Testis (tissue), 2 donors: Measurements from ENCODE around the gene ADAMTS4.

Experiments
- CTCF ChIP-seq, 3 experiments: fragments of 450-650 bp in 2 of 3; fragments of 200-600 bp in 1 of 3; sonication (generic) in 1 of 3; IDR thresholded peaks; one replicate each; pipeline ENCODE4 v1.5.1; 2016 to 2019; ENCODE audit warnings: antibody characterized with exemption in 3 of 3, mild to moderate bottlenecking in 2 of 3, moderate library complexity in 1 of 3
- POLR2A ChIP-seq: fragments of 450-650 bp; IDR thresholded peaks from one replicate; pipeline ENCODE4 v1.6.1; 2017; ENCODE audit warnings: antibody characterized with exemption, mild to moderate bottlenecking, moderate library complexity

DNA sequence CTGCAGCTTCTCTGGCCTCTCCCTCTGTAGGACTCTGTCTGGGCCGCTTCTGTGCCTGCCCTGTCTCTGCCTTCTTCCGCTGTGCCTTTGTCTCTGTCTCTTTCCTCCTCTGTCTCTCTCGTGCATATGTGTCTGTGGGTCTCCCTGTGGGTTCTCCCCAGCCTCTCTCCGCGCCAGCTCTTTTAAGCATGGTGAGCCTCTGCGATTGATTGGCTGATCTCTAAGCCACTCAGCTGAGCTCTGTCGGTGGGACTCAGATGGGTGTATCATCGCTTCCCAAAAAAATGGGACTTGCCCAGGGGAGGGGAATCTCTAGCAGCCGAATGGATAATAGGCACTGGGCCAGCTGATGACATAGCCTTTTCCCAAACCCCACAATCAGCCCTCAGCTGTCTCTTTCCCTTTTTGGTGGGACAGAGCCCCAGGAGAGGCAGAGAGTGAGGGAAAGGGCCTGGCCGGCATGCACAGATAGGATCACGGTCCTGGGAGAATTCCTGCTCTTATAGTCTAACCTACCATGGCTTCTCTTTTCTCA lies at the start of gene ADAMTS4:
- TF ChIP-seq CTCF (IDR thresholded peaks at IDR 0.05) = no peak
- TF ChIP-seq POLR2A = no peak
